Hepatocyte (in vitro differentiated cells): ENCODE data around the gene GCA. TPM values are rescaled to one million over a fixed set of nuclear protein-coding genes. Genes with fewer than 3 reads are reported as not detected.

Source experiments
- DNase-seq: peaks from one replicate; pipeline ENCODE4 v3.0.0-alpha.2; 2016; ENCODE audit warnings: low spot score
- H2AFZ ChIP-seq: fragments of 200-600 bp; sonication (generic); 2 replicates; pipeline ENCODE4 v1.6.0; 2016; ENCODE audit warnings: antibody characterized with exemption, mild to moderate bottlenecking
- H3K27ac ChIP-seq: fragments of 200-600 bp; sonication (generic); 2 replicates; pipeline ENCODE4 v1.5.1; 2016; ENCODE audit warnings: mild to moderate bottlenecking
- H3K27me3 ChIP-seq: fragments of 200-600 bp; sonication (generic); 2 replicates; pipeline ENCODE4 v1.6.1; 2016
- H3K36me3 ChIP-seq: fragments of 200-600 bp; sonication (generic); replicated peaks from 2 replicates; pipeline ENCODE4 v1.5.1; 2016; ENCODE audit warnings: low read depth; ENCODE audit not compliant: insufficient read depth
- H3K4me1 ChIP-seq: fragments of 200-600 bp; sonication (generic); 2 replicates; pipeline ENCODE4 v1.5.1; 2016; ENCODE audit warnings: mild to moderate bottlenecking, moderate library complexity; ENCODE audit not compliant: insufficient read depth
- H3K4me2 ChIP-seq: fragments of 200-600 bp; sonication (generic); 2 replicates; pipeline ENCODE4 v1.6.0; 2016
- H3K4me3 ChIP-seq: fragments of 200-600 bp; sonication (generic); 2 replicates; pipeline ENCODE4 v1.5.1; 2016; ENCODE audit warnings: mild to moderate bottlenecking
- H3K79me2 ChIP-seq: fragments of 200-600 bp; sonication (generic); 2 replicates; pipeline ENCODE4 v1.6.0; 2017; ENCODE audit warnings: mild to moderate bottlenecking
- H3K9me2 ChIP-seq: fragments of 200-600 bp; sonication (generic); replicated peaks from 2 replicates; pipeline ENCODE4 v1.6.0; 2017; ENCODE audit warnings: mild to moderate bottlenecking; ENCODE audit not compliant: insufficient read depth
- H3K9me3 ChIP-seq: fragments of 200-600 bp; sonication (generic); 2 replicates; pipeline ENCODE4 v1.5.1; 2016; ENCODE audit warnings: low read depth, mild to moderate bottlenecking
- H4K20me1 ChIP-seq: fragments of 200-600 bp; sonication (generic); 2 replicates; pipeline ENCODE4 v1.6.0; 2016; ENCODE audit warnings: mild to moderate bottlenecking; ENCODE audit not compliant: insufficient read depth, poor library complexity, severe bottlenecking
- CTCF ChIP-seq: fragments of 200-600 bp; sonication (generic); IDR thresholded peaks from 2 replicates; pipeline ENCODE4 v1.5.1; 2016; ENCODE audit warnings: antibody characterized with exemption, mild to moderate bottlenecking; ENCODE audit not compliant: poor library complexity
- EZH2 ChIP-seq: fragments of 200-600 bp; sonication (generic); IDR thresholded peaks from 2 replicates; pipeline ENCODE4 v1.6.1; 2016; ENCODE audit warnings: antibody characterized with exemption, mild to moderate bottlenecking, borderline replicate concordance
- EZH2phosphoT487 ChIP-seq: fragments of 200-600 bp; sonication (generic); IDR thresholded peaks from one replicate; pipeline ENCODE4 v1.6.1; 2018; ENCODE audit warnings: antibody characterized with exemption, mild to moderate bottlenecking, low read depth, moderate library complexity; ENCODE audit not compliant: unreplicated experiment, severe bottlenecking
- WGBS: methylation state at CpG from one replicate; pipeline ENCODE4 v1.1.6; 2016; ENCODE audit warnings: low lambda C conversion rate; ENCODE audit errors: missing lambda C conversion rate; 5-methylcytosine and 5-hydroxymethylcytosine counted together
- polyA plus RNA-seq: library from polyadenylated mRNA; unstranded; fragments of >200 nt; fragmentation: Nextera tagmentation; extraction: Ambion mirVana; gene quantifications from 2 replicates; pipeline ENCODE4 v1.2.1, GENCODE V29; 2016
- total RNA-seq: library from RNA; depleted of rRNA; stranded (reverse); fragments of >200 nt; gene quantifications from 2 replicates; pipeline ENCODE4 v1.2.3, GENCODE V29; 2014

The GCA gene
- total and polyA plus RNA-seq, 2 experiments from 2014 or later: 29.2 to 43.2 TPM

- Histone ChIP-seq H3K4me1 (no peaks in the 10 kb centered on the region), H3K36me3 (no peaks in the 10 kb centered on the region), H3K9me2 (no peaks in the 10 kb centered on the region), H3K4me3 (no peak overlapping the region), H3K4me2 (no peak overlapping the region), H3K27me3 (no peaks in the 10 kb centered on the region), H3K79me2 (no peaks in the 10 kb centered on the region), H2AFZ (no peak overlapping the region), H4K20me1 (no peaks in the 10 kb centered on the region), H3K27ac (no peak overlapping the region), H3K9me3 (no peaks in the 10 kb centered on the region)
- no peak for TF ChIP-seq EZH2
- TF ChIP-seq CTCF: no peak
- no peak for TF ChIP-seq EZH2phosphoT487
- 83% methylated on average over 3 of the region's 3 CpGs for WGBS
- DNase-seq: no peak
Observed at GRCh38 chr2:162385536-162385935, 41.6 kb downstream of the GCA start.

- H3K27me3 ChIP-seq: no peaks in the 10 kb centered on the region
- no peak overlapping the region for H3K4me2 ChIP-seq
- H3K4me3 ChIP-seq: no peak overlapping the region
- no peak for DNase-seq
- H3K4me1 ChIP-seq: no peaks in the 10 kb centered on the region
- H2AFZ ChIP-seq: no peak overlapping the region
- H3K36me3 ChIP-seq: no peaks in the 10 kb centered on the region
- H3K79me2 ChIP-seq: no peaks in the 10 kb centered on the region
- WGBS: 96% methylated on average over 4 of the region's 4 CpGs
- H3K9me3 ChIP-seq: no peaks in the 10 kb centered on the region
- no peaks in the 10 kb centered on the region for H4K20me1 ChIP-seq
- no peak for TF ChIP-seq EZH2
- no peak for TF ChIP-seq EZH2phosphoT487
- TF ChIP-seq CTCF: no peak
- no peaks in the 10 kb centered on the region for H3K9me2 ChIP-seq
- H3K27ac ChIP-seq: no peak overlapping the region
Observed at GRCh38 chr2:162390801-162391200, 46.9 kb downstream of the GCA start.

GRCh38 chr2:162400336-162400735, 56.4 kb downstream of the GCA start:
- Histone ChIP-seq H3K27me3 (no peaks in the 10 kb centered on the region), H3K36me3 (no peaks in the 10 kb centered on the region), H2AFZ (no peak overlapping the region), H3K4me1 (no peaks in the 10 kb centered on the region), H3K9me2 (no peaks in the 10 kb centered on the region), H3K4me2 (no peak overlapping the region), H3K9me3 (no peaks in the 10 kb centered on the region), H3K4me3 (no peak overlapping the region), H3K27ac (no peak overlapping the region), H4K20me1 (no peaks in the 10 kb centered on the region), H3K79me2 (no peaks in the 10 kb centered on the region)
- no peak for DNase-seq
- WGBS: 79% methylated on average over 3 of the region's 3 CpGs
- no peak for TF ChIP-seq EZH2
- TF ChIP-seq CTCF: no peak
- no peak for TF ChIP-seq EZH2phosphoT487

- no peaks in the 10 kb centered on the region for H3K9me2 ChIP-seq
- H3K36me3 ChIP-seq: no peaks in the 10 kb centered on the region
- H3K4me3 ChIP-seq: no peak overlapping the region
- no peak overlapping the region for H3K27ac ChIP-seq
- no peaks in the 10 kb centered on the region for H3K79me2 ChIP-seq
- H3K27me3 ChIP-seq: no peaks in the 10 kb centered on the region
- no peaks in the 10 kb centered on the region for H3K4me1 ChIP-seq
- H2AFZ ChIP-seq: no peak overlapping the region
- no peaks in the 10 kb centered on the region for H4K20me1 ChIP-seq
- no peak for DNase-seq
- no peak for TF ChIP-seq CTCF
- TF ChIP-seq EZH2: no peak
- no peak for TF ChIP-seq EZH2phosphoT487
- WGBS: 92% methylated on average over 2 of the region's 2 CpGs
- no peaks in the 10 kb centered on the region for H3K9me3 ChIP-seq
- H3K4me2 ChIP-seq: no peak overlapping the region
Observed at GRCh38 chr2:162401871-162402270, 57.9 kb downstream of the GCA start.
